AG09309 (cell line): ENCODE data around the gene CGB7.
"Not testable (repeated sequence)": the region's sequence is repeated elsewhere in the genome, so short reads cannot be mapped to it uniquely, and the experiment has no call there.

Experiments used
- DNase-seq: peaks from one replicate; pipeline ENCODE4 v3.0.0-alpha.2; 2010; ENCODE audit warnings: low read depth
- H3K4me3 ChIP-seq: 2 replicates; pipeline ENCODE4 v1.5.1; 2011; ENCODE audit warnings: mild to moderate bottlenecking, low read depth, low read length, moderate library complexity; ENCODE audit not compliant: control insufficient read depth
- TF ChIP-seq, protein P1 (sequence below): IDR thresholded peaks from 2 replicates; pipeline ENCODE4 v1.5.1; 2011; ENCODE audit warnings: mild to moderate bottlenecking, low read depth, low read length, inconsistent platforms; ENCODE audit not compliant: insufficient read depth, control insufficient read depth; ENCODE audit errors: missing control alignments

Gene CGB7

GRCh38 chr19:49064768-49065611, 7.4 kb upstream of the CGB7 start, which contains the start of gene NTF4:
TSS of gene NTF4 (minus strand) at chr19:49064818. CDS start at chr19:49061997, 2,821 bp downstream.
- 0 out of 2 replicates have a peak within 1 kb of the TSS, but pooled peaks have one; percentile 1 for H3K4me3 ChIP-seq
- DNase-seq: no peak
- TF ChIP-seq, protein P1, sequence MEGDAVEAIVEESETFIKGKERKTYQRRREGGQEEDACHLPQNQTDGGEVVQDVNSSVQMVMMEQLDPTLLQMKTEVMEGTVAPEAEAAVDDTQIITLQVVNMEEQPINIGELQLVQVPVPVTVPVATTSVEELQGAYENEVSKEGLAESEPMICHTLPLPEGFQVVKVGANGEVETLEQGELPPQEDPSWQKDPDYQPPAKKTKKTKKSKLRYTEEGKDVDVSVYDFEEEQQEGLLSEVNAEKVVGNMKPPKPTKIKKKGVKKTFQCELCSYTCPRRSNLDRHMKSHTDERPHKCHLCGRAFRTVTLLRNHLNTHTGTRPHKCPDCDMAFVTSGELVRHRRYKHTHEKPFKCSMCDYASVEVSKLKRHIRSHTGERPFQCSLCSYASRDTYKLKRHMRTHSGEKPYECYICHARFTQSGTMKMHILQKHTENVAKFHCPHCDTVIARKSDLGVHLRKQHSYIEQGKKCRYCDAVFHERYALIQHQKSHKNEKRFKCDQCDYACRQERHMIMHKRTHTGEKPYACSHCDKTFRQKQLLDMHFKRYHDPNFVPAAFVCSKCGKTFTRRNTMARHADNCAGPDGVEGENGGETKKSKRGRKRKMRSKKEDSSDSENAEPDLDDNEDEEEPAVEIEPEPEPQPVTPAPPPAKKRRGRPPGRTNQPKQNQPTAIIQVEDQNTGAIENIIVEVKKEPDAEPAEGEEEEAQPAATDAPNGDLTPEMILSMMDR: no peak

GRCh38 chr19:49064029-49064629, 6.6 kb upstream of the CGB7 start:
- no peak for DNase-seq
- no peak overlapping the region for H3K4me3 ChIP-seq
- TF ChIP-seq, protein P1: no peak

- TF ChIP-seq, protein P1: no peak
- DNase-seq: no peak
- no peak overlapping the region for H3K4me3 ChIP-seq
Observed at GRCh38 chr19:49061445-49061844, 3.9 kb upstream of the CGB7 start.

GRCh38 chr19:49061000-49061399, 3.5 kb upstream of the CGB7 start:
- no peak overlapping the region for H3K4me3 ChIP-seq
- TF ChIP-seq, protein P1: no peak
- no peak for DNase-seq

DNA sequence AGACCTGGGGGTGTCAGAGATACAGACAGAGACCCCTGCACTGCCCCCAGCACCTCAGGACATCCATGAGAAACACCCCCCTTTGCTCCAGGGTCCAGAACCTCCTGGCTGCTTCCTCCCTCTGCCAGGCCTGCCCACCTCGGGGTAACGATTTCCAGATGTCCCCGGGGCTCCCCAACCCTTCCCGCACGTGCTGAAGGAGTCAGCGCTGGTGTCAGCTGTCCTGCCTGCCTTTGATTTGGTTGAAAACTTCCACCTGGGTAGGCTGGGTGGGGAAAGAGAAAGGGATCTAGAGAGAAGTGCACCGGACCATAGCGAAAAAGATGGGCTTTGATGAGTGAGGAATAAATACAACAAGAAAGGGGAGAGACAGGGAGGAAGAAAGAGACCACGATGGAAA, 1.5 kb upstream of the CGB7 start:
- TF ChIP-seq, protein P1: no peak
- H3K4me3 ChIP-seq: no peak overlapping the region
- no peak for DNase-seq

- no peak for DNase-seq
- H3K4me3 ChIP-seq: no peak overlapping the region
- TF ChIP-seq, protein P1: no peak
Observed at GRCh38 chr19:49058562-49058961, 1.0 kb upstream of the CGB7 start.

- not testable (repeated sequence) for DNase-seq
- peak overlapping the region; percentile 54 for H3K4me3 ChIP-seq
Observed at GRCh38 chr19:49056902-49057596, 500 bp downstream of the CGB7 start.
